Activated T-helper 1 cell treated with anti-CD3 and anti-CD28 coated beads, Interleukin-12 subunit alpha, Interleukin-12 subunit beta, Interleukin-2, Interleukin-4 antibody, amounts not matched to agents 30 ng/mL and 10 ng/mL and 1 ng/mL, durations not matched to agents 14 hours and 24 hours and 36 hours (primary cell): ENCODE data around the gene TOX2. TPM values are rescaled to one million over a fixed set of nuclear protein-coding genes. Genes with fewer than 3 reads are reported as not detected.

Experiments
- DNase-seq: peaks from one replicate; pipeline ENCODE4 v3.0.0; 2021; ENCODE audit warnings: low spot score
- H3K27ac Mint-ChIP-seq: one replicate; pipeline ENCODE4 v1.8.0; 2021; ENCODE audit warnings: mild to moderate bottlenecking, mixed read lengths
- H3K27me3 Mint-ChIP-seq: one replicate; pipeline ENCODE4 v1.8.0; 2022; ENCODE audit warnings: mild to moderate bottlenecking, moderate library complexity, mixed read lengths; ENCODE audit not compliant: insufficient read depth
- H3K36me3 Mint-ChIP-seq: one replicate; pipeline ENCODE4 v1.8.0; 2021; ENCODE audit warnings: low read depth, mixed read lengths
- H3K4me1 Mint-ChIP-seq: one replicate; pipeline ENCODE4 v1.8.0; 2021; ENCODE audit warnings: low read depth, mixed read lengths
- H3K4me3 Mint-ChIP-seq: one replicate; pipeline ENCODE4 v1.8.0; 2021; ENCODE audit warnings: mild to moderate bottlenecking, moderate library complexity, mixed read lengths
- H3K9me3 Mint-ChIP-seq: one replicate; pipeline ENCODE4 v1.8.0; 2021; ENCODE audit warnings: mixed read lengths
- intact Hi-C: fragments of 100-400 bp; cut with micrococcal nuclease; formaldehyde crosslinking; loops from one replicate; pipeline ENCODE4 v1.15.1; 2024
- total RNA-seq: library from RNA; stranded (reverse); gene quantifications from 2 replicates; pipeline ENCODE4 v1.2.3, GENCODE V29; 2022

Gene TOX2
- total RNA-seq, 1 donor from 2014 or later: 4.0 TPM

- no peak overlapping the region for H3K4me3 Mint-ChIP-seq
- no peak overlapping the region for H3K27ac Mint-ChIP-seq
- no peaks in the 10 kb centered on the region for H3K9me3 Mint-ChIP-seq
- no peaks in the 10 kb centered on the region for H3K36me3 Mint-ChIP-seq
- H3K27me3 Mint-ChIP-seq: peaks cover 5% of the 10 kb centered on the region
- peaks cover 4% of the 10 kb centered on the region for H3K4me1 Mint-ChIP-seq
- no peak for DNase-seq
- intact Hi-C loops: no loop called here
Observed at GRCh38 chr20:44091026-44091425, 176.4 kb downstream of the TOX2 start.

GRCh38 chr20:44092551-44093248 lies 178.0 kb downstream of the TOX2 start:
- Mint-ChIP-seq H3K4me3 (no peak overlapping the region), H3K27ac (peak overlapping the region; percentile 9), H3K4me1 (peaks cover 4% of the 10 kb centered on the region), H3K36me3 (no peaks in the 10 kb centered on the region), H3K9me3 (no peaks in the 10 kb centered on the region), H3K27me3 (peaks cover 2% of the 10 kb centered on the region)
- DNase-seq: no peak
- intact Hi-C loops: loop anchor here (1.0 kb wide), 2 partner anchors 554 to 643 kb away; no protein-coding TSS in a partner anchor

DNA sequence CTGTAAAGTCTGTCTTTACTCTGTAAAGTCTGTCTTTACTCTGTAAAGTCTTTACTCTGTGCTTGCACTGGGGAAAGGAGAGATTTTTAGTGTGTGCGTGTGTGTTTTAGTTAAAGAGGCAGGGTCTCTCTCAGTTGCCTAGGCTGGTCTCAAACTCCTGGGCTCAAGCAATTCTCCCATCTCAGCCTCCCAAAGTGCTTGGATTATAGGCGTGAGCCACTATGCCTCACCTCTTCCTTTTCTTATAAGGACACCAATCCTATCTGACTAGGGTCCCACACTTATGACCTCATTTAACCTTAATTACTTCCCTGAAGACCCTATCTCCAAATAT lies 178.6 kb downstream of the TOX2 start:
- no peaks in the 10 kb centered on the region for H3K36me3 Mint-ChIP-seq
- DNase-seq: no peak
- intact Hi-C loops: loop anchor here (1.0 kb wide), 2 partner anchors 555 to 644 kb away; no protein-coding TSS in a partner anchor
- no peak overlapping the region for H3K27ac Mint-ChIP-seq
- H3K4me1 Mint-ChIP-seq: peaks cover 4% of the 10 kb centered on the region
- no peaks in the 10 kb centered on the region for H3K9me3 Mint-ChIP-seq
- no peak overlapping the region for H3K4me3 Mint-ChIP-seq
- peaks cover 2% of the 10 kb centered on the region for H3K27me3 Mint-ChIP-seq

- no peak for DNase-seq
- Mint-ChIP-seq H3K27ac (no peak overlapping the region), H3K4me3 (no peak overlapping the region), H3K9me3 (no peaks in the 10 kb centered on the region), H3K4me1 (peaks cover 4% of the 10 kb centered on the region), H3K36me3 (no peaks in the 10 kb centered on the region), H3K27me3 (peaks cover 10% of the 10 kb centered on the region)
- intact Hi-C loops: no loop called here
Observed at GRCh38 chr20:44095831-44096230, 181.2 kb downstream of the TOX2 start.

- Mint-ChIP-seq H3K4me3 (no peak overlapping the region), H3K36me3 (no peaks in the 10 kb centered on the region), H3K27me3 (peaks cover 19% of the 10 kb centered on the region), H3K9me3 (no peaks in the 10 kb centered on the region), H3K27ac (no peak overlapping the region), H3K4me1 (peaks cover 4% of the 10 kb centered on the region)
- intact Hi-C loops: no loop called here
- no peak for DNase-seq
Observed at GRCh38 chr20:44097521-44098255, 183.0 kb downstream of the TOX2 start.

GRCh38 chr20:44098256-44098630 lies 183.6 kb downstream of the TOX2 start:
- H3K4me1 Mint-ChIP-seq: no peaks in the 10 kb centered on the region
- H3K36me3 Mint-ChIP-seq: no peaks in the 10 kb centered on the region
- intact Hi-C loops: no loop called here
- DNase-seq: no peak
- H3K27me3 Mint-ChIP-seq: peaks cover 21% of the 10 kb centered on the region
- no peak overlapping the region for H3K4me3 Mint-ChIP-seq
- H3K27ac Mint-ChIP-seq: no peak overlapping the region
- H3K9me3 Mint-ChIP-seq: no peaks in the 10 kb centered on the region

GRCh38 chr20:44098657-44099056 lies 184.0 kb downstream of the TOX2 start:
- Mint-ChIP-seq H3K4me1 (no peaks in the 10 kb centered on the region), H3K4me3 (no peak overlapping the region), H3K27me3 (peaks cover 25% of the 10 kb centered on the region), H3K9me3 (no peaks in the 10 kb centered on the region), H3K27ac (no peak overlapping the region), H3K36me3 (no peaks in the 10 kb centered on the region)
- intact Hi-C loops: no loop called here
- no peak for DNase-seq

DNA sequence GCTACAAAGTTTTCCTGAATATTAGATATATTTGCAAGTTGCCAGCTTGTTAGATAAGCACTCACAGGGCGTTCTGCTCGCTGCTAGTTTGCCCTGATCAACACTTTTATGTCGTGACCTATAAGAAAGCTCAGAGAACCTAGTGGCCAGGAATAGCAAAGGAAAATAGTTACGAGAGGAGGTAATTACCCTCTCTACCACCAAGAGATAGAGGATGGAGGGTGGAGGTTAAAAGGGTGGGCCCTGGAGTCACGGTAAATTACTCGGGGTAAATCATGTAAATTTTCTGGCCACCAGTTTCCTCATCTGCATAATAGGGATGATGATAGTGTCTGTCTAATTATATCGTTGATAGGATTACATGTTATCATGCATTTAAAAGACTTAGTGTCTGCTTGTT lies 185.2 kb downstream of the TOX2 start:
- no peaks in the 10 kb centered on the region for H3K4me1 Mint-ChIP-seq
- no peak for DNase-seq
- no peaks in the 10 kb centered on the region for H3K36me3 Mint-ChIP-seq
- no peak overlapping the region for H3K4me3 Mint-ChIP-seq
- no peaks in the 10 kb centered on the region for H3K9me3 Mint-ChIP-seq
- no peak overlapping the region for H3K27ac Mint-ChIP-seq
- H3K27me3 Mint-ChIP-seq: peaks cover 34% of the 10 kb centered on the region
- intact Hi-C loops: no loop called here

- Mint-ChIP-seq H3K36me3 (peaks cover 2% of the 10 kb centered on the region), H3K4me1 (no peaks in the 10 kb centered on the region), H3K9me3 (peaks cover 10% of the 10 kb centered on the region), H3K27ac (no peak overlapping the region), H3K27me3 (peaks cover 39% of the 10 kb centered on the region), H3K4me3 (no peak overlapping the region)
- no peak for DNase-seq
- intact Hi-C loops: no loop called here
Observed at GRCh38 chr20:44102582-44102981, 187.9 kb downstream of the TOX2 start.

- no peaks in the 10 kb centered on the region for H3K4me1 Mint-ChIP-seq
- peaks cover 2% of the 10 kb centered on the region for H3K36me3 Mint-ChIP-seq
- peaks cover 37% of the 10 kb centered on the region for H3K27me3 Mint-ChIP-seq
- DNase-seq: no peak
- no peak overlapping the region for H3K4me3 Mint-ChIP-seq
- H3K27ac Mint-ChIP-seq: no peak overlapping the region
- H3K9me3 Mint-ChIP-seq: peaks cover 18% of the 10 kb centered on the region
- intact Hi-C loops: no loop called here
Observed at GRCh38 chr20:44104798-44105517, 190.3 kb downstream of the TOX2 start.

DNA sequence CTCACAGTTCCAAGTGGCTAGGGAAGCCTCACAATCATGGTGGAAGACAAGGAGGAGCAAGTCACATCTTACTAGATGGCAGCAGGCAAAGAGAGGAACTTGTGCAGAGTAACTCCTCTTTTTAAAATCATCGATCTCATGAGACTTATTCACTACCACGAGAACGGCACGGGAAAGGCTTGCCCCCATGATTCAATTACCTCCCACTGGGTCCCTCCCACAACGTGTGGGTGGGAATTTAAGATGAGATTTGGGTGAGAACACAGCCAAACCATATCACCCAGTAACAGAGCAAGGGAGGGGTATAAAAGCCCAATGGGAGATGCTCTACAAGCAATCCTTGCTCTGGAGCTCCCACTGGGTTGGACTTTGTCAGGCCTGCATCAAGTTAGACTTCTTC lies 192.0 kb downstream of the TOX2 start:
- H3K27ac Mint-ChIP-seq: no peak overlapping the region
- H3K4me1 Mint-ChIP-seq: no peaks in the 10 kb centered on the region
- H3K36me3 Mint-ChIP-seq: peaks cover 2% of the 10 kb centered on the region
- H3K9me3 Mint-ChIP-seq: peaks cover 18% of the 10 kb centered on the region
- intact Hi-C loops: no loop called here
- H3K4me3 Mint-ChIP-seq: no peak overlapping the region
- DNase-seq: no peak
- H3K27me3 Mint-ChIP-seq: peaks cover 25% of the 10 kb centered on the region

DNA sequence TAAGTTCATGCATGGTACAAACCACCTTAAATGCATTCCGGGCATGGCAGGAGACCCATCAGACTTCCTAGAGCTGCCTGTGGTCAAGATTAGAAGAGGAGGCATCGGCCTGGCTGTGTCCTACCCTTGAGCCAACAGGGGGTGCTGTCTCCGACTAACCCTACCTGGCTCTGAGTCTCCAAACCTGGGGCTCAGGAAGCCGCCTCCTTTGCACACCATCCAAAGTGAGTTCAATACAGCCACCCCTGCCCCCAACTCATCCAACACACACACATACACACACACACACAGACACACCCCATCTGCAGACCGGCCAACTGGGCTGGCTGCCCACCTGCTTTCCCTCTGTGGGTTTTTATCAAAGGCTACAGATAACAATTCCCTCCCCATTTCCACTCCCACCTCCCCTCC lies 195.3 kb downstream of the TOX2 start:
- H3K36me3 Mint-ChIP-seq: peaks cover 2% of the 10 kb centered on the region
- no peak overlapping the region for H3K4me3 Mint-ChIP-seq
- peaks cover 6% of the 10 kb centered on the region for H3K27me3 Mint-ChIP-seq
- H3K4me1 Mint-ChIP-seq: no peaks in the 10 kb centered on the region
- H3K27ac Mint-ChIP-seq: no peak overlapping the region
- DNase-seq: no peak
- intact Hi-C loops: no loop called here
- H3K9me3 Mint-ChIP-seq: peaks cover 18% of the 10 kb centered on the region
